ENCODE data around the gene ANOS1. TPM values are rescaled to one million over a fixed set of nuclear protein-coding genes. Genes with fewer than 3 reads are reported as not detected.
"Not testable (repeated sequence)": the region's sequence is repeated elsewhere in the genome, so short reads cannot be mapped to it uniquely, and the experiment has no call there.

The ANOS1 gene
- polyA plus RNA-seq, 1 of the 3 experiments (the other 2 are of a cell fraction): under 0.01 TPM

DNA sequence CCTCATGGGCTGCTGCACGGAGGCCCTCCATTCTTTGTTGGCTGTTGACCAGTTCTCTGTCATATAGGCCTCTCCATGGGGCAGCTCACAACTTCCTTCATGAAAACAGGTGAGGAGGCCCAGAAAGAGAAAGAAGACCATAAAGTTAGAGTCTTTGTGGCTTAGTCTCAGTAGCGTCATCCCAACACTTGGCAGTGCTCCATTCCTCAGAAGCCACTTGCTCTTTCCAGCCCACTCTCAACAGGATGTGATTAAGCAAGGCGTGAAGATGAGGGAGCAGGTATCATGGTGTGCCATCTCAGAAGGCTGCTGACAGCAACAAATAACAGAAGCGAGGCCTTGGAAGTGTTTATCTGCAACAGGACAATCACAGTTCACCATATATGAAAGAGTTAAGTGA, 236.9 kb downstream of the ANOS1 start:
- H4K20me1 ChIP-seq (ENCODE audit: insufficient read depth); CTCF ChIA-PET; DNase-seq; H3K27ac ChIP-seq (ENCODE audit: low read depth in 2 of 2, low read length in 1 of 2); H3K4me3 ChIP-seq (ENCODE audit: low read depth in 2 of 2, low read length in 1 of 2); H3K9me2 ChIP-seq; H3K36me3 ChIP-seq (replicated peaks in 1 of 2; ENCODE audit: control insufficient read depth in 1 of 2, insufficient read depth in 2 of 2, low read length in 1 of 2); H3K9me3 ChIP-seq; H3K4me2 ChIP-seq; H3K79me2 ChIP-seq (ENCODE audit: insufficient read depth); H3K27me3 ChIP-seq (ENCODE audit: insufficient read depth); H3K4me1 ChIP-seq (ENCODE audit: control insufficient read depth in 1 of 2, insufficient read depth in 2 of 2, low read depth in 1 of 2, low read length in 1 of 2); H3K9ac ChIP-seq; H3F3A ChIP-seq (replicated peaks; ENCODE audit: insufficient read depth); H2AFZ ChIP-seq (ENCODE audit: low read depth); POLR2A ChIA-PET: not testable (repeated sequence)
- WGBS (ENCODE audit: low lambda C conversion rate): 5% methylated on average over 4 of the region's 4 CpGs

DNA sequence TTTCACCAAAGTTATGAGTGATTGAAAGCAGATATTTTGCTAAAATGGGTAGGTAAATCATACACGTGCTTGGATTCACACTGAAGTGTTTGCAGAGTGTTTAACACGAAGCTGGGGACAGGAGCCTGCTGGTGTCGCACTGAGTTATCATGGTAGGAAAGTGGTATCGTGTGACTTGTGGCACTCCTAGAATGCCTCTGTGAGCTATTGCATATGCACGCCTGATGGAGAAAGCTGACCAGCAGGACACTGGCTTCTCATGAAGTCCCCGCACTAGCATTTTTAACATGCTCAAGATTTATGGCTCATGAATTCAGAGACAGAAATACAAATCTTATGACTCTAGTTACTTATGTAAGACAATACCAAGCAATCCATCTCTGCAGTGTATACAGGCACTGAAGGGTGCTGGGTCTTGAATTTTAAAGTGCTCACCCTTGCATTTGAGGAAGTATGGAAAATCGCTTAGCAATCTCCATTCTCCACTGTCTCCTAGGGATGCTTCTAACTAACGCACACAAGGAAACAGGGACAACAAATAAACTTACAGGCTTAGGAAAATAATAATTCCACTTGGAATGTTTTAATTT, 247.5 kb downstream of the ANOS1 start:
- TF ChIP-seq EP300 (IDR thresholded peaks at IDR 0.05; ENCODE audit: borderline replicate concordance in 1 of 2, low read depth in 1 of 2, low read length in 1 of 2) (no peak), MXI1 (IDR thresholded peaks at IDR 0.05; ENCODE audit: low read depth, low read length) (no peak), TCF12 (IDR thresholded peaks at IDR 0.05) (no peak), GATA2 (CRISPR knock-in tag; IDR thresholded peaks at IDR 0.05) (no peak), NRF1 (IDR thresholded peaks at IDR 0.05; ENCODE audit: low read depth, low read length) (no peak), ELF1 (IDR thresholded peaks at IDR 0.05) (no peak), SIN3A (IDR thresholded peaks at IDR 0.05; ENCODE audit: borderline replicate concordance, low read depth, low read length) (no peak)
- TF ChIP-seq, protein P1, sequence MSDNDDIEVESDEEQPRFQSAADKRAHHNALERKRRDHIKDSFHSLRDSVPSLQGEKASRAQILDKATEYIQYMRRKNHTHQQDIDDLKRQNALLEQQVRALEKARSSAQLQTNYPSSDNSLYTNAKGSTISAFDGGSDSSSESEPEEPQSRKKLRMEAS (IDR thresholded peaks at IDR 0.05; ENCODE audit: low read depth): no peak
- TF ChIP-seq, protein P2, sequence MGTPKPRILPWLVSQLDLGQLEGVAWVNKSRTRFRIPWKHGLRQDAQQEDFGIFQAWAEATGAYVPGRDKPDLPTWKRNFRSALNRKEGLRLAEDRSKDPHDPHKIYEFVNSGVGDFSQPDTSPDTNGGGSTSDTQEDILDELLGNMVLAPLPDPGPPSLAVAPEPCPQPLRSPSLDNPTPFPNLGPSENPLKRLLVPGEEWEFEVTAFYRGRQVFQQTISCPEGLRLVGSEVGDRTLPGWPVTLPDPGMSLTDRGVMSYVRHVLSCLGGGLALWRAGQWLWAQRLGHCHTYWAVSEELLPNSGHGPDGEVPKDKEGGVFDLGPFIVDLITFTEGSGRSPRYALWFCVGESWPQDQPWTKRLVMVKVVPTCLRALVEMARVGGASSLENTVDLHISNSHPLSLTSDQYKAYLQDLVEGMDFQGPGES (IDR thresholded peaks at IDR 0.05; ENCODE audit: low read depth, low read length): no peak
- TF ChIP-seq, protein P3, sequence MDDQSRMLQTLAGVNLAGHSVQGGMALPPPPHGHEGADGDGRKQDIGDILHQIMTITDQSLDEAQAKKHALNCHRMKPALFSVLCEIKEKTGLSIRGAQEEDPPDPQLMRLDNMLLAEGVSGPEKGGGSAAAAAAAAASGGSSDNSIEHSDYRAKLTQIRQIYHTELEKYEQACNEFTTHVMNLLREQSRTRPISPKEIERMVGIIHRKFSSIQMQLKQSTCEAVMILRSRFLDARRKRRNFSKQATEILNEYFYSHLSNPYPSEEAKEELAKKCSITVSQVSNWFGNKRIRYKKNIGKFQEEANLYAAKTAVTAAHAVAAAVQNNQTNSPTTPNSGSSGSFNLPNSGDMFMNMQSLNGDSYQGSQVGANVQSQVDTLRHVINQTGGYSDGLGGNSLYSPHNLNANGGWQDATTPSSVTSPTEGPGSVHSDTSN (IDR thresholded peaks at IDR 0.05): no peak
- TF ChIP-seq, protein P4, sequence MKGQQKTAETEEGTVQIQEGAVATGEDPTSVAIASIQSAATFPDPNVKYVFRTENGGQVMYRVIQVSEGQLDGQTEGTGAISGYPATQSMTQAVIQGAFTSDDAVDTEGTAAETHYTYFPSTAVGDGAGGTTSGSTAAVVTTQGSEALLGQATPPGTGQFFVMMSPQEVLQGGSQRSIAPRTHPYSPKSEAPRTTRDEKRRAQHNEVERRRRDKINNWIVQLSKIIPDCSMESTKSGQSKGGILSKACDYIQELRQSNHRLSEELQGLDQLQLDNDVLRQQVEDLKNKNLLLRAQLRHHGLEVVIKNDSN (IDR thresholded peaks at IDR 0.05; ENCODE audit: borderline replicate concordance, low read depth): no peak
- Histone ChIP-seq H2AFZ (ENCODE audit: low read depth) (no peak overlapping the region), H3K4me1 (ENCODE audit: control insufficient read depth in 1 of 2, insufficient read depth in 2 of 2, low read depth in 1 of 2, low read length in 1 of 2) (no peaks in the 10 kb centered on the region), H3K36me3 (replicated peaks in 1 of 2; ENCODE audit: control insufficient read depth in 1 of 2, insufficient read depth in 2 of 2, low read length in 1 of 2) (no peaks in the 10 kb centered on the region), H3K9me2 (no peaks in the 10 kb centered on the region), H3K79me2 (ENCODE audit: insufficient read depth) (no peaks in the 10 kb centered on the region), H3K9me3 (no peaks in the 10 kb centered on the region), H3K27ac (ENCODE audit: low read depth in 2 of 2, low read length in 1 of 2) (no peak overlapping the region), H3K4me3 (ENCODE audit: low read depth in 2 of 2, low read length in 1 of 2) (no peak overlapping the region), H4K20me1 (ENCODE audit: insufficient read depth) (no peaks in the 10 kb centered on the region), H3K4me2 (no peak overlapping the region), H3F3A (replicated peaks; ENCODE audit: insufficient read depth) (no peaks in the 10 kb centered on the region), H3K27me3 (ENCODE audit: insufficient read depth) (no peaks in the 10 kb centered on the region), H3K9ac (no peak overlapping the region)
- DNase-seq: no peak
- ChIA-PET CTCF (no interaction called here), POLR2A (no interaction called here)
- WGBS (ENCODE audit: low lambda C conversion rate): 31% methylated on average over 8 of the region's 8 CpGs

Other genes with a start within 250 kb of the ANOS1 start
- gene FAM9A, start 69.2 kb upstream of the ANOS1 start, polyA plus RNA-seq (2012; rRNA removed): not detected in 2 replicates